Activated naive CD8-positive, alpha-beta T cell treated with anti-CD3 and anti-CD28 coated beads for 36 hours (primary cell): Measurements from ENCODE around the gene MFSD12. TPM values are rescaled to one million over a fixed set of nuclear protein-coding genes. Genes with fewer than 3 reads are reported as not detected.

Source experiments
- DNase-seq: peaks from one replicate; pipeline ENCODE4 v3.0.0; 2021
- H3K27ac Mint-ChIP-seq: one replicate; pipeline ENCODE4 v1.8.0; 2022; ENCODE audit warnings: mild to moderate bottlenecking, moderate library complexity, mixed read lengths
- H3K27me3 Mint-ChIP-seq: one replicate; pipeline ENCODE4 v1.8.0; 2022; ENCODE audit warnings: mild to moderate bottlenecking, mixed read lengths
- H3K36me3 Mint-ChIP-seq: one replicate; pipeline ENCODE4 v1.8.0; 2021; ENCODE audit warnings: mild to moderate bottlenecking, mixed read lengths
- H3K4me1 Mint-ChIP-seq: one replicate; pipeline ENCODE4 v1.8.0; 2021; ENCODE audit warnings: mixed read lengths
- H3K4me3 Mint-ChIP-seq: one replicate; pipeline ENCODE4 v1.8.0; 2022; ENCODE audit warnings: mild to moderate bottlenecking, moderate library complexity, mixed read lengths
- H3K9me3 Mint-ChIP-seq: one replicate; pipeline ENCODE4 v1.8.0; 2022; ENCODE audit warnings: mixed read lengths
- total RNA-seq, 2 experiments: library from RNA; stranded (reverse); gene quantifications; one replicate each; pipeline ENCODE4 v1.2.3, GENCODE V29; 2021

Gene MFSD12
- total RNA-seq, 2 experiments from 2014 or later: 73.2 to 76.1 TPM

GRCh38 chr19:3528539-3529211 lies 28.7 kb downstream of the MFSD12 start:
- Mint-ChIP-seq H3K27me3 (no peaks in the 10 kb centered on the region), H3K4me3 (no peak overlapping the region), H3K4me1 (no peaks in the 10 kb centered on the region), H3K27ac (no peak overlapping the region), H3K9me3 (no peaks in the 10 kb centered on the region), H3K36me3 (peaks cover 8% of the 10 kb centered on the region)
- no peak for DNase-seq

- no peak overlapping the region for H3K27ac Mint-ChIP-seq
- H3K9me3 Mint-ChIP-seq: no peaks in the 10 kb centered on the region
- H3K36me3 Mint-ChIP-seq: peaks cover 8% of the 10 kb centered on the region
- H3K27me3 Mint-ChIP-seq: no peaks in the 10 kb centered on the region
- no peaks in the 10 kb centered on the region for H3K4me1 Mint-ChIP-seq
- H3K4me3 Mint-ChIP-seq: no peak overlapping the region
- no peak for DNase-seq
Observed at GRCh38 chr19:3528080-3528479, 29.3 kb downstream of the MFSD12 start.

DNA sequence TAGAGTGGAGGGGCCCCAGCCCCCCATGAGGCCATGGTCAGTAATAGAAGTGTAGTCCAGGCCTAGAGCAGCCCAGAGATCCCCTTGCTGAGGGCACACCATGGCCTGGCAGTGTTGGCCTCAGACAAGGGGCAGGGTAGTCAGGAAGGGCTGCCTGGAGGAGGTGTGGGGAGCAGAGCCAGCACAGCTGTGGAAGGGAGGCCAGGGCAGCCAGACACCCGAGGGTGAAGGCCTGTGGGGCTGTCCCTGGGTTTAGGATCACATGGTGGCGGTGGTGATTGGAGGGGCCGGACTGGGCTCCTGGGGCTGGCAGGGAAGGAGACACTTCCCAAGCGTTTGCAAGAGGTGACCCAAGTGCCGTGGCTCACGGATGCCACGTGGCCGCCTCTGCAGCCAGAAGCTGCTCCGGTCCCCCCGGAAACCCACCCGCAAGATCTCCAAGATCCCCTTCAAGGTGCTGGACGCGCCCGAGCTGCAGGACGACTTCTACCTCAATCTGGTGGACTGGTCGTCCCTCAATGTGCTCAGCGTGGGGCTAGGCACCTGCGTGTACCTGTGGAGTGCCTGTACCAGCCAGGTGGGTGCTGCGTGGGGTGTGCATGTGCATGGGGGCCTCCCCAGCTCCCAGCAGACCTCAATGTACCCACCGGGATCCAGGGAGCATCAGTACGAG lies 30.0 kb downstream of the MFSD12 start:
- Mint-ChIP-seq H3K4me3 (no peak overlapping the region), H3K27me3 (no peaks in the 10 kb centered on the region), H3K27ac (no peak overlapping the region), H3K9me3 (no peaks in the 10 kb centered on the region), H3K36me3 (peaks cover 6% of the 10 kb centered on the region), H3K4me1 (no peaks in the 10 kb centered on the region)
- no peak for DNase-seq

- H3K9me3 Mint-ChIP-seq: no peaks in the 10 kb centered on the region
Observed at GRCh38 chr19:3526507-3527237, 30.7 kb downstream of the MFSD12 start.

DNA sequence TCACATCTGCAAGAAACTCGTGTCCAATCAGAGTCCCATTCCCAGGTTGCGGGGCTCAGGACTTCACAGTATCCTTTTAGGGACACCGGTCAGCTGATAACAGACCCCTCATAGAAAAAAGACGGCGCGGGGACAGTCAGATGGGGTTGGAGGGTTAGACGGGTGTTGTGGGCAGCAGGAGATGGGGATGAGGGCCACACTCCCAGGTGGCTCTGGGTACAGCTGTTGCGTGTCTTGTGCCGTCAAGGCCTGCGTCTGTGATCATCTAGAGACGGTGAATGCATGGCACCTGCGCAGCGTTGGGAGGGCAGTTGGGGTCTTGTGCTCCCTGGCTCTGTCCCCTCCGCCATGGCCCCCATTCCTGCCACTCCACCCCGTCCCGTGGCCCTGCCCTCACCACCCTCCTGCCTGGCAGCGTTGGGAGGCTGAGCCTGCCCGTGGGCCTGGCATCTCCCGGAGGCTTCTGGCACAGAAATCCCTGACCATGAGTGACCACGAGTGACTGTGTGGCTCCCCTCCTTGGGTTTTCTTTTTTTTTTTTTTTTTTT lies 32.4 kb downstream of the MFSD12 start:
- Mint-ChIP-seq H3K27ac (no peak overlapping the region), H3K4me3 (no peak overlapping the region), H3K4me1 (peaks cover 3% of the 10 kb centered on the region), H3K9me3 (no peaks in the 10 kb centered on the region), H3K36me3 (peaks cover 9% of the 10 kb centered on the region), H3K27me3 (no peaks in the 10 kb centered on the region)
- no peak for DNase-seq

More at GRCh38 chr19:3526507-3527237, 30.7 kb downstream of the MFSD12 start:
- H3K4me3 Mint-ChIP-seq: no peak overlapping the region
- H3K4me1 Mint-ChIP-seq: no peaks in the 10 kb centered on the region
- peaks cover 9% of the 10 kb centered on the region for H3K36me3 Mint-ChIP-seq
- no peak for DNase-seq
- no peaks in the 10 kb centered on the region for H3K27me3 Mint-ChIP-seq
- no peak overlapping the region for H3K27ac Mint-ChIP-seq

GRCh38 chr19:3524078-3524842 lies 33.1 kb downstream of the MFSD12 start:
- H3K27ac Mint-ChIP-seq: no peak overlapping the region
- no peak for DNase-seq
- H3K36me3 Mint-ChIP-seq: peaks cover 9% of the 10 kb centered on the region
- H3K27me3 Mint-ChIP-seq: no peaks in the 10 kb centered on the region
- peaks cover 3% of the 10 kb centered on the region for H3K4me1 Mint-ChIP-seq
- H3K9me3 Mint-ChIP-seq: no peaks in the 10 kb centered on the region
- H3K4me3 Mint-ChIP-seq: no peak overlapping the region

DNA sequence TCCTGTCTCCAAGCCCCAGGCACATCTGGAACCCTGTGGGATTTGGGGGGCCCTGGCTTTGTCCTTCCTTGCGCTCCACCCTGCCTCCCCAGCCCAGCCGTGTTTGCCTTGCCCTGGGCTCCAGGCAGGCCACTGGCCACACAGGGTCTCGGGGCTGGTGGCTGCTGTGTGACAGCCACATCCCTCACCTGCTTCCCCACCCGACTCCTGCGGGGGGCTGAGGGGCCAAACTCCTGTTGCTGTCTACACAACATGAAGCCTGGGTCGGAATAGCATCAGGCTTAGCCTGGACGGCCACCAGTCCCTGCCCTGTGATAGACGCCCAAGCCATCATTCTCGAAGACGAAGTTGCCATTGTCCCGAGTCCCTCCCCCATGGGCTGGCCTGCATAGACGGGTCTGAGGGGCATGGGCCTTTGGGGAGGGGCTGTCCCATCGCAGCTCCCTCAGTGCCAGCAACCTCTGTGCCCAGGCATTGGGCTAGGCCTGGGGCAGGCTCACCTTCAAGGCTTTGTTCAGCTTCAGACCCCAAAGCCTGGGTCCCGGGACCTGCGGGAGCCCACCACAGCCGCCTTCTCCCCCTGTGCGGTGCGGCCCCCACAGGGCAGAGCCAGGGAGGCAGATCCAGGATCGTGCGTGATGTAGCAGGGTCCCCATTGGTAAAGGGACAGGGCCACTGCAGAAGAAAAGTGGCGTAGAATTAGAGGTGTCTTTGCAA lies 33.9 kb downstream of the MFSD12 start:
- Mint-ChIP-seq H3K4me1 (peaks cover 5% of the 10 kb centered on the region), H3K9me3 (no peaks in the 10 kb centered on the region), H3K36me3 (peaks cover 9% of the 10 kb centered on the region), H3K27me3 (no peaks in the 10 kb centered on the region), H3K27ac (no peak overlapping the region), H3K4me3 (no peak overlapping the region)
- no peak for DNase-seq

- Mint-ChIP-seq H3K4me3 (no peak overlapping the region), H3K27ac (no peak overlapping the region), H3K4me1 (peaks cover 10% of the 10 kb centered on the region), H3K9me3 (no peaks in the 10 kb centered on the region), H3K36me3 (peaks cover 9% of the 10 kb centered on the region), H3K27me3 (no peaks in the 10 kb centered on the region)
- no peak for DNase-seq
Observed at GRCh38 chr19:3522421-3523360, 34.7 kb downstream of the MFSD12 start.

DNA sequence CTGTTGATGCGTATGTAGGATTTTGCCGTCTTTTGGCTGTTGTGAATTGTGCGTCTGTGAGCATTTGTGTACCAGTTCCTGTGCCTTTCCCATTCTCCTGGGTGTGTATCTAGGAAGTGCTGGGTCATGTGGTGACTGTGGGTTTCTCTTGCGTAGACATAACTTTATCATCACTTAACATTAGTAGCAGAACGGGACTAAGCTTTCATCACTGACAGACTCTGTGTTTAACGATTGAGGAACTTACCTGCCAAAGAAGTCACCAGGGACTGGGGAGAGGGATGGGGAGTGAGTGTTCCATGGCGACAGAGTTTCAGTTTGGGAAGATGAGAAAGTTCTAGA lies 36.3 kb downstream of the MFSD12 start:
- H3K4me1 Mint-ChIP-seq: peaks cover 15% of the 10 kb centered on the region
- H3K36me3 Mint-ChIP-seq: peaks cover 7% of the 10 kb centered on the region
- H3K27ac Mint-ChIP-seq: no peak overlapping the region
- H3K27me3 Mint-ChIP-seq: no peaks in the 10 kb centered on the region
- no peaks in the 10 kb centered on the region for H3K9me3 Mint-ChIP-seq
- H3K4me3 Mint-ChIP-seq: no peak overlapping the region
- no peak for DNase-seq

- no peaks in the 10 kb centered on the region for H3K9me3 Mint-ChIP-seq
- peaks cover 7% of the 10 kb centered on the region for H3K36me3 Mint-ChIP-seq
- H3K4me3 Mint-ChIP-seq: no peak overlapping the region
- DNase-seq: no peak
- H3K27me3 Mint-ChIP-seq: no peaks in the 10 kb centered on the region
- H3K27ac Mint-ChIP-seq: no peak overlapping the region
- peaks cover 18% of the 10 kb centered on the region for H3K4me1 Mint-ChIP-seq
Observed at GRCh38 chr19:3520166-3521103, 37.0 kb downstream of the MFSD12 start.

DNA sequence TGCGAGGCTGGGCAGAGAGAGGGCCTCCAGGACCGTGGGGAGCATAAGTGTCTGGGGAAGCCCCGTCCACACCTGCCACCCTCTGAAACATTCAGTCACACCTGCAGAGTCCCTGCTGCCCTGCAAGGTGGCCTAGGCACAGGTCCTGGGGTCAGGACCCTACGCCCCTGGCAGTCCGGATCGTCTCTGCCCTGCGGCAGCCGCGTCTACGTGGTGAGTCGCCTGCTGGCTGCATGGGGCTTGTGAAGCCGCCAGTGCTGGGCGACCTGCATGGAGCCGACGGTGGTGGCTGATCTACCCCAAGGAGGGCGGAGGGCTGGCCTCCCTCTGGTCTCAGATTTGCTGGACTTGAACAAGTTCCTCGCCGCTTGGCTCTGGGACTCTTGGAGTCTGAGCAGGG lies 38.3 kb downstream of the MFSD12 start:
- Mint-ChIP-seq H3K9me3 (no peaks in the 10 kb centered on the region), H3K36me3 (peaks cover 7% of the 10 kb centered on the region), H3K27ac (no peak overlapping the region), H3K4me1 (peaks cover 19% of the 10 kb centered on the region), H3K4me3 (no peak overlapping the region), H3K27me3 (no peaks in the 10 kb centered on the region)
- no peak for DNase-seq

DNA sequence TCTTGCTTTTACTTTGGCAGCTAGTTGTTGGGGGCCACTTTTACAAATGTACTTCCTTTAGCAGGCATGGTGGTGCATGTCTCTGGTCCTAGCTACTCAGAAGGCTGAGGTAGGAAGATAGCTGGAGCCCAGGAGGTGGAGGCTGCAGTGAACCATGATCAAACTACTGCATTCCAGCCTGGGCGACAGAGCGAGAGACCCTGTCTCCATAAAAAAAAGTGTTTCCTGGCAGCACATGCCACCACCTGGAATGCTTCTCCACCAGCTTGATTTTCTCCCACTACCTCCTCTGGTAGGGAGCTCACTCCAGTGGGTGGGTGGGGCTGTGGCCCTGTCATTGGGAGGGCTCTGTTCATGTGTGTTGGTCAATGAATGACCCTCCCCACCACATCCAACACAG lies 38.7 kb downstream of the MFSD12 start:
- no peak for DNase-seq
- Mint-ChIP-seq H3K4me1 (peaks cover 19% of the 10 kb centered on the region), H3K36me3 (peaks cover 7% of the 10 kb centered on the region), H3K9me3 (no peaks in the 10 kb centered on the region), H3K27me3 (no peaks in the 10 kb centered on the region), H3K27ac (no peak overlapping the region), H3K4me3 (no peak overlapping the region)

DNA sequence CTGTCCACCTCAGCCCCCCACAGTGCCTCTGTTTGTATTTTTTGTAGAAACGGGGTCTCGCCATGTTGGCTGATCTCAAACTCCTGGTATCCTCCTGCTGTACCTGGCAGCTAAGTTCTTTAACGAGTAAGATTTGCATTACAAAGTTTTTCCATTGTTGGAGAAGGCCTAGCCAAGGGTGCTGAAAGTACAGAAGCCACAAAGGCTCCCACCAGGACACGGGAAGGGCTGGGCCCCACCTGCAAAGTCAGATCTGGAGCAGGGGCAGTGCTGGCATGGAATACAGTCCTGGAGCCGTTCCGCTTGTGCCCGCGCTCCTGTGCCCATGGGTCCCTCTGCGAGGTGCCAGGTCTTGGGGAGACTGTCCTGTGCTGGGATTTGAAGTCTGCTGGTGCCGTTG lies 39.1 kb downstream of the MFSD12 start:
- Mint-ChIP-seq H3K4me3 (no peak overlapping the region), H3K9me3 (no peaks in the 10 kb centered on the region), H3K4me1 (peaks cover 19% of the 10 kb centered on the region), H3K27me3 (no peaks in the 10 kb centered on the region), H3K27ac (no peak overlapping the region), H3K36me3 (peaks cover 7% of the 10 kb centered on the region)
- DNase-seq: no peak
